Esophagus squamous epithelium (tissue), 4 donors: ENCODE measurements around the gene TNP1.

ENCODE experiments used
- POLR2A ChIP-seq, 4 donors: fragments of 450-650 bp; IDR thresholded peaks; one replicate each; pipeline ENCODE4 v1.6.1; 2017; ENCODE audit warnings: antibody characterized with exemption in 4 of 4, mild to moderate bottlenecking in 4 of 4, moderate library complexity in 3 of 4
- TF ChIP-seq, protein P1 (sequence below), 6 experiments: fragments of 450-650 bp in 4 of 6; fragments of 200-600 bp in 2 of 6; sonication (generic) in 2 of 6; IDR thresholded peaks; one replicate each; pipeline ENCODE4 v1.5.1; 2016 to 2019; ENCODE audit warnings: antibody characterized with exemption in 6 of 6, mild to moderate bottlenecking in 4 of 6, moderate library complexity in 4 of 6

DNA sequence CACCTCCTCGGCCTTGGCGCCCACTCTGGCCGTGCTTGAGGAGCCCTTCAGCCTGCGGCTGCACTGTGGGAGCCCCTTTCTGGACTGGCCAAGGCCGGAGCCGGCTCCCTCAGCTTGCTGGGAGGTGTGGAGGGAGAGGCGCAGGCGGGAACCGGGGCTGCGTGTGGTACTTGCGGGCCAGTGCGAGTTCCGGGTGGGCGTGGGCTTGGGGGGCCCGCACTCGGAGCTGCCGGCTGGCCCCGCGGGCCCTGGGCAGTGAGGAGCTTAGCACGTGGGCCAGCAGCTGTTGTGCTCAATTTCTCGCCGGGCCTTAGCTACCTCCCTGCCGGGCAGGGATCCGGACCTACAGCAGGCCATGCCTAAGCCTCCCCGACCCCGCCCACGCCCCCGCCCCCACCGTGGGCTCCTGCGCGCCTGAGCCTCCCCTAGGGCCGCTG, 25.3 kb upstream of the TNP1 start:
- TF ChIP-seq, protein P1, sequence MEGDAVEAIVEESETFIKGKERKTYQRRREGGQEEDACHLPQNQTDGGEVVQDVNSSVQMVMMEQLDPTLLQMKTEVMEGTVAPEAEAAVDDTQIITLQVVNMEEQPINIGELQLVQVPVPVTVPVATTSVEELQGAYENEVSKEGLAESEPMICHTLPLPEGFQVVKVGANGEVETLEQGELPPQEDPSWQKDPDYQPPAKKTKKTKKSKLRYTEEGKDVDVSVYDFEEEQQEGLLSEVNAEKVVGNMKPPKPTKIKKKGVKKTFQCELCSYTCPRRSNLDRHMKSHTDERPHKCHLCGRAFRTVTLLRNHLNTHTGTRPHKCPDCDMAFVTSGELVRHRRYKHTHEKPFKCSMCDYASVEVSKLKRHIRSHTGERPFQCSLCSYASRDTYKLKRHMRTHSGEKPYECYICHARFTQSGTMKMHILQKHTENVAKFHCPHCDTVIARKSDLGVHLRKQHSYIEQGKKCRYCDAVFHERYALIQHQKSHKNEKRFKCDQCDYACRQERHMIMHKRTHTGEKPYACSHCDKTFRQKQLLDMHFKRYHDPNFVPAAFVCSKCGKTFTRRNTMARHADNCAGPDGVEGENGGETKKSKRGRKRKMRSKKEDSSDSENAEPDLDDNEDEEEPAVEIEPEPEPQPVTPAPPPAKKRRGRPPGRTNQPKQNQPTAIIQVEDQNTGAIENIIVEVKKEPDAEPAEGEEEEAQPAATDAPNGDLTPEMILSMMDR (IDR thresholded peaks at IDR 0.05): no peak
- no peak for TF ChIP-seq POLR2A (IDR thresholded peaks at IDR 0.05)
